OCI-LY1 (cell line): Measurements from ENCODE around the gene RGS5.

ENCODE experiments used
- EZH2 ChIP-seq: fragments of 200-600 bp; sonication (generic), shearing (Covaris generic); IDR thresholded peaks from 2 replicates; pipeline ENCODE4 v1.8.0; 2017; ENCODE audit warnings: borderline replicate concordance, mixed run types, mild to moderate bottlenecking, antibody characterized with exemption, low read length, moderate library complexity, mixed read lengths
- TF ChIP-seq, protein P1 (sequence below): fragments of 200-600 bp; sonication (generic), shearing (Covaris generic); IDR thresholded peaks from 2 replicates; pipeline ENCODE4 v1.5.1; 2017; ENCODE audit warnings: mild to moderate bottlenecking, antibody characterized with exemption, low read length, moderate library complexity, mixed read lengths

DNA sequence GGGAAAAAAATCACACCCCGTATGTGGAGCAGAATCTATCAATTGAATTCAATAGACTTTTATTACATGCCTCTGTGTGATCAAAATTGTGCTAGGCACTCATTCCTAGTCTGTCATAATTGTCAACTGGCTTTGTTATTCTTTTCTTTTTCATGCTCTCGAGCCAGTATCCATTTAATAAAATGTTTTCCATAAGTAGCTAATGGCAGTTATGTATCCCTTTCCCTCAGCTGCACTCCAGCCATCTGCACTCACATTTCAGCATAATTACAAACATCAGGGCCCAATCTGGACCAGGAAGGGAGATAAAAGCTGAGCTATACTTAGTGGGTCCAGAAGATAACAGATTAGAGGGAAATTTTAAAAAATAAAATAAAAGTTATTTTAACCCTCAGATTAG lies 15.9 kb downstream of the RGS5 start:
- TF ChIP-seq, protein P1, sequence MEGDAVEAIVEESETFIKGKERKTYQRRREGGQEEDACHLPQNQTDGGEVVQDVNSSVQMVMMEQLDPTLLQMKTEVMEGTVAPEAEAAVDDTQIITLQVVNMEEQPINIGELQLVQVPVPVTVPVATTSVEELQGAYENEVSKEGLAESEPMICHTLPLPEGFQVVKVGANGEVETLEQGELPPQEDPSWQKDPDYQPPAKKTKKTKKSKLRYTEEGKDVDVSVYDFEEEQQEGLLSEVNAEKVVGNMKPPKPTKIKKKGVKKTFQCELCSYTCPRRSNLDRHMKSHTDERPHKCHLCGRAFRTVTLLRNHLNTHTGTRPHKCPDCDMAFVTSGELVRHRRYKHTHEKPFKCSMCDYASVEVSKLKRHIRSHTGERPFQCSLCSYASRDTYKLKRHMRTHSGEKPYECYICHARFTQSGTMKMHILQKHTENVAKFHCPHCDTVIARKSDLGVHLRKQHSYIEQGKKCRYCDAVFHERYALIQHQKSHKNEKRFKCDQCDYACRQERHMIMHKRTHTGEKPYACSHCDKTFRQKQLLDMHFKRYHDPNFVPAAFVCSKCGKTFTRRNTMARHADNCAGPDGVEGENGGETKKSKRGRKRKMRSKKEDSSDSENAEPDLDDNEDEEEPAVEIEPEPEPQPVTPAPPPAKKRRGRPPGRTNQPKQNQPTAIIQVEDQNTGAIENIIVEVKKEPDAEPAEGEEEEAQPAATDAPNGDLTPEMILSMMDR: no peak
- TF ChIP-seq EZH2: no peak
